HepG2 (cell line): ENCODE measurements around the gene RHBDL1. TPM values are rescaled to one million over a fixed set of nuclear protein-coding genes. Genes with fewer than 3 reads are reported as not detected.

Experiments used
- ATAC-seq: fragments of 200-7000 bp; cut with Tn5 transposase; 3 replicates; pipeline ENCODE4 v1.9.1; 2020; ENCODE audit warnings: mild to moderate bottlenecking, moderate library complexity
- BruUV-seq: library from RNA; stranded (reverse); fragments of 400-500 nt; replicated peaks from 2 replicates; lab custom pipeline; 2021; lab: Mats Ljungman, UMichigan
- CTCF ChIA-PET: fragments of 300-600 bp; formaldehyde crosslinking; extraction: SDS; loops from one replicate; lab custom pipeline; 2021; ENCODE audit warnings: low total read pairs, inconsistent platforms, low intra/inter-chr PET ratio; lab: Yijun Ruan, JAX
- POLR2A ChIA-PET: fragments of 350-600 bp; sonication (Branson Sonifier 250); formaldehyde crosslinking; loops from one replicate; lab custom pipeline; 2020; ENCODE audit warnings: antibody characterized with exemption, inconsistent platforms; lab: Yijun Ruan, JAX
- DNase-seq: peaks from one replicate; pipeline ENCODE4 v3.0.0-alpha.2; 2015; ENCODE audit warnings: low spot score
- FAIRE-seq: peaks from 3 replicates; lab custom pipeline; 2011; peaks lifted over from hg19 to GRCh38; lab: Jason Lieb, UNC
- H2AFZ ChIP-seq: one replicate; pipeline ENCODE4 v1.6.1; 2011; ENCODE audit warnings: low read length, inconsistent platforms
- H3K27ac ChIP-seq: fragments of 300-600 bp; 3 replicates; pipeline ENCODE4 v1.8.0; 2011; ENCODE audit warnings: mixed run types, mild to moderate bottlenecking, mixed read lengths, low read length, inconsistent platforms; ENCODE audit not compliant: insufficient read depth; ENCODE audit errors: extremely low read length
- H3K27me3 ChIP-seq, 2 experiments: fragments of 200-600 bp in 1 of 2; 2 replicates in 1 of 2; 3 replicates in 1 of 2; pipeline versions ENCODE4 v1.6.0 to v1.8.0; 2011; ENCODE audit warnings: low read length in 2 of 2, mild to moderate bottlenecking in 2 of 2, moderate library complexity in 2 of 2, inconsistent platforms in 1 of 2; ENCODE audit not compliant: insufficient read depth in 2 of 2, control insufficient read depth in 1 of 2
- H3K36me3 ChIP-seq, 2 experiments: fragments of 200-600 bp in 1 of 2; replicated peaks in 1 of 2; 2 replicates in 1 of 2; 3 replicates in 1 of 2; pipeline versions ENCODE4 v1.5.1 to v1.8.0; 2011; ENCODE audit warnings: low read length in 2 of 2, inconsistent platforms in 1 of 2; ENCODE audit not compliant: insufficient read depth in 2 of 2, control insufficient read depth in 1 of 2
- H3K4me1 ChIP-seq: 2 replicates; pipeline ENCODE4 v1.5.1; 2012; ENCODE audit warnings: low read length, inconsistent platforms; ENCODE audit not compliant: insufficient read depth
- H3K4me2 ChIP-seq: 2 replicates; pipeline ENCODE4 v1.6.0; 2011; ENCODE audit warnings: low read depth, low read length, inconsistent platforms
- H3K4me3 ChIP-seq, 3 experiments: fragments of 200-600 bp in 1 of 3; sonication (generic), shearing (Covaris generic) in 1 of 3; replicated peaks in 1 of 3; 2 replicates each; pipeline ENCODE4 v1.5.1; 2011 to 2016; ENCODE audit warnings: low read length in 3 of 3, inconsistent platforms in 2 of 3, low read depth in 2 of 3, mild to moderate bottlenecking in 2 of 3, control low read depth in 1 of 3, mixed read lengths in 1 of 3; ENCODE audit not compliant: insufficient read depth in 1 of 3
- H3K79me2 ChIP-seq: one replicate; pipeline ENCODE4 v1.6.1; 2011; ENCODE audit warnings: low read length, inconsistent platforms; ENCODE audit not compliant: insufficient read depth
- H3K9ac ChIP-seq: 2 replicates; pipeline ENCODE4 v1.6.0; 2011; ENCODE audit warnings: mild to moderate bottlenecking, low read depth, low read length, inconsistent platforms; ENCODE audit not compliant: insufficient read depth
- H3K9me3 ChIP-seq: 2 replicates; pipeline ENCODE4 v1.5.1; 2012; ENCODE audit warnings: mild to moderate bottlenecking, low read length
- H4K20me1 ChIP-seq: 2 replicates; pipeline ENCODE4 v1.6.0; 2011; ENCODE audit warnings: inconsistent platforms, mild to moderate bottlenecking, low read length, moderate library complexity; ENCODE audit not compliant: insufficient read depth
- DMAP1 ChIP-seq: IDR thresholded peaks from 2 replicates; pipeline ENCODE4 v1.6.1; 2016
- GATA4 ChIP-seq: sonication (generic); IDR thresholded peaks from 2 replicates; pipeline ENCODE4 v1.6.1; 2016; ENCODE audit warnings: antibody characterized with exemption, low read depth, borderline replicate concordance
- KLF11 ChIP-seq: IDR thresholded peaks from 2 replicates; pipeline ENCODE4 v1.6.1; 2016; ENCODE audit warnings: missing compliant biosample characterization
- KLF9 ChIP-seq: IDR thresholded peaks from 2 replicates; pipeline ENCODE4 v1.6.1; 2016; ENCODE audit warnings: low read depth
- POLR2AphosphoS5 ChIP-seq: IDR thresholded peaks from 2 replicates; pipeline ENCODE4 v1.6.1; 2012; ENCODE audit warnings: low read depth, low read length
- RXRB ChIP-seq: IDR thresholded peaks from 2 replicates; pipeline ENCODE4 v1.6.1; 2016; ENCODE audit warnings: borderline replicate concordance, missing genetic modification reagents, missing compliant biosample characterization
- SIN3A ChIP-seq: IDR thresholded peaks from 2 replicates; pipeline ENCODE4 v1.6.1; 2011; ENCODE audit warnings: low read depth, mild to moderate bottlenecking, control low read depth, low read length, borderline replicate concordance
- SIX4 ChIP-seq: sonication (generic); formaldehyde crosslinking; IDR thresholded peaks from 2 replicates; pipeline ENCODE4 v1.4.0; 2020; ENCODE audit warnings: missing genetic modification reagents
- SMYD3 ChIP-seq: sonication (generic); formaldehyde crosslinking; IDR thresholded peaks from 2 replicates; pipeline ENCODE4 v1.8.1; 2023; ENCODE audit warnings: mild to moderate bottlenecking, missing genetic modification reagents
- THAP11 ChIP-seq: IDR thresholded peaks from 2 replicates; pipeline ENCODE4 v1.6.1; 2016; ENCODE audit warnings: missing biosample characterization, missing genetic modification reagents
- TOPORS ChIP-seq: sonication (generic); formaldehyde crosslinking; IDR thresholded peaks from 2 replicates; pipeline ENCODE4 v1.8.0; 2023; ENCODE audit warnings: mild to moderate bottlenecking, missing genetic modification reagents
- ZNF468 ChIP-seq: sonication (generic); formaldehyde crosslinking; IDR thresholded peaks from 2 replicates; pipeline ENCODE4 v1.8.0; 2022; ENCODE audit warnings: mild to moderate bottlenecking, moderate library complexity, missing genetic modification reagents
- WGBS: methylation state at CpG from one replicate; pipeline ENCODE4 v1.1.6; 2017; ENCODE audit warnings: low lambda C conversion rate; 5-methylcytosine and 5-hydroxymethylcytosine counted together
- in situ Hi-C: cut with HindIII; loops from 2 replicates; pipeline ENCODE4 v1.10.0; 2017; ENCODE audit warnings: low pct_unique_long_range_greater_than_20kb; ENCODE audit not compliant: extremely low pct_ligation_motif_present
- intact Hi-C: fragments of 100-400 bp; cut with micrococcal nuclease; formaldehyde crosslinking; loops from one replicate; pipeline ENCODE4 v1.10.0; 2022; ENCODE audit not compliant: unreplicated experiment
- polyA plus RNA-seq, 8 experiments: library from polyadenylated mRNA; depleted of rRNA in 3 of 8; stranded (reverse) in 7 of 8; unstranded in 1 of 8; fragments of >200 nt; fragmentation: Illumina TruSeq in 4 of 8; extraction: Trizol in 4 of 8; gene quantifications; 2 replicates each; pipeline versions ENCODE4 v1.2.1 to v1.2.3, GENCODE V29; 2011 to 2016; ENCODE audit warnings: low read depth in 4 of 8, missing spikeins in 1 of 8, mixed read lengths in 1 of 8; ENCODE audit not compliant: insufficient read depth in 1 of 8
- total RNA-seq, 5 experiments: library from RNA; depleted of rRNA; stranded (reverse); fragments of >200 nt; fragmentation: Illumina TruSeq; extraction: Trizol; gene quantifications; 2 replicates each; pipeline ENCODE4 v1.2.3, GENCODE V29; 2016; ENCODE audit warnings: low read depth in 1 of 5
- TF ChIP-seq, protein P1 (sequence below): sonication (generic); formaldehyde crosslinking; IDR thresholded peaks from 2 replicates; pipeline ENCODE4 v1.4.0; 2020; ENCODE audit warnings: mild to moderate bottlenecking, missing genetic modification reagents
- TF ChIP-seq, protein P2 (sequence below): sonication (generic); formaldehyde crosslinking; IDR thresholded peaks from 2 replicates; pipeline ENCODE4 v1.8.1; 2023; ENCODE audit warnings: mild to moderate bottlenecking, missing genetic modification reagents

Gene RHBDL1
- total and polyA plus RNA-seq, 2 of the 13 experiments (the other 11 are each of a cell fraction or from before 2014, with no cell fraction given): 1.8 to 3.8 TPM

DNA sequence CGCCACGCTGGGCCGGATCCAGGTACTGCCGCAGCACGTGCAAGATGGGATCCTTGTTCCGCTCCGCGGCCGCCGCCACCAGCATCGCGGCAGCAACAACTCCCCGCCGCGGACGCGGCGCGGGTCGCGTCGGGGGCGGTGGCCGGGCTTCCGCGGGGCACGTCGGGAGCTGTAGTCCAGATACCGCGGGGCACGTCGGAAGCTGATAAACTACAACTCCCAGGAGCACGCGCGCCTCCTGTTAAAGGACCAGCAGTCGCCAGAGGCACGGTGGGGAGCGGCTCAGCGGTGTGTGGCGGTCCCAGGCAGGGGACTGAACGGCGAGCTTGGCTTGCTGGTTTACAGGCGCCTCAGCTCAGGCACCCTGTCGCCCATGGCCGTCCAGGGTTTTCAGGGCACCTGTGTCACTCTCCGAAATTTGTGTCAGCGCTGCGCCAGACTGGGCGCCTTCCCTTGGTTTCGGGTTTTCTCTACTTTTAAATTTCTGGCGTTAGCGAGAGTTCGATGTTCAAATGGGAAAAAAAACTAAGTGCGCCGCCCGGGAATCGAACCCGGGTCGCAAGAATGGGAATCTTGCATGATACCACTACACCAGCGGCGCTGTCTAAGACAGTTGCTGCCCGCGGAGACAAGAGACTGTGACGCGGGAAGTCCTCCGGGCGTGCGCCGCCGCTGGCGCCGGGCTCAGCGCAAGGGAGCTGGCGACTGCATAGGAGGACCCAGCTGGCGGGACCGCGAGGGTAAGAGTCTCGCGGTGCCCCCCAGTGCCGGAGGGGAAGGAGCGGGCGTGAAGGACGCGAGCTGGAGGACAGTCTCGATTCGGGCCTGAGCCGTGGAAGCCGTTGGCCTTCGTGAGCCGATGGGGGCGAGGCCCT, 39.0 kb upstream of the RHBDL1 start, which contains the start of gene METTL26:
Gene METTL26, minus strand, starts transcription at position 100 of the 875 bp plus-strand sequence. Its CDS starts 15 bp downstream, at position 85.
- Histone ChIP-seq H4K20me1 (no peaks in the 10 kb centered on the region), H3K9me3 (no peaks in the 10 kb centered on the region), H3K27ac (peak within 1 kb of the TSS; percentile 88), H3K79me2 (peaks cover 6% of the 10 kb centered on the region), H3K4me2 (peak within 1 kb of the TSS; percentile 99), H3K4me3 (peak within 1 kb of the TSS; percentile 90 to 94 (median 92)), H3K4me1 (peaks cover 37% of the 10 kb centered on the region), H3K36me3 (no peaks in the 10 kb centered on the region; a peak in 1 of 5 replicates), H2AFZ (no peak within 1 kb of the TSS), H3K27me3 (no peaks in the 10 kb centered on the region), H3K9ac (peak within 1 kb of the TSS; percentile 83)
- DNase-seq (peak; percentile 92), FAIRE-seq (peak; percentile 36), ATAC-seq (peak; percentile 80)
- 0% methylated on average over 8 of the region's 91 CpGs for WGBS
- intact Hi-C loops: no loop called here
- no TSS peak for BruUV-seq
- in situ Hi-C loops: no loop called here
- ChIA-PET POLR2A (interaction anchor here (0.8 to 2.1 kb wide), 14 partner anchors 9 to 284 kb away, joined by 3 to 13 read pairs (median 3); partner anchors contain the start of genes AXIN1, RHOT2, STUB1 and WDR24), CTCF (no interaction called here)
- TF ChIP-seq POLR2AphosphoS5 (peak; percentile 79), ZNF468 (CRISPR knock-in tag) (peak; percentile 61; the same call in 1 of the 2 replicates), SIN3A (peak; percentile 90; the same call in 1 of the 2 replicates), THAP11 (CRISPR knock-in tag) (peak; percentile 100), GATA4 (no peak; the same call in 1 of the 2 replicates), KLF9 (CRISPR knock-in tag) (0 out of 2 replicates have a peak, but pooled peaks have one; percentile 18), SIX4 (CRISPR knock-in tag) (no peak), TOPORS (no peak), KLF11 (CRISPR knock-in tag) (no peak), DMAP1 (CRISPR knock-in tag) (peak; percentile 63; the same call in 1 of the 2 replicates), RXRB (CRISPR knock-in tag) (0 out of 2 replicates have a peak, but pooled peaks have one; percentile 28), SMYD3 (CRISPR knock-in tag) (peak; percentile 30; the same call in 1 of the 2 replicates)
- TF ChIP-seq, protein P1, sequence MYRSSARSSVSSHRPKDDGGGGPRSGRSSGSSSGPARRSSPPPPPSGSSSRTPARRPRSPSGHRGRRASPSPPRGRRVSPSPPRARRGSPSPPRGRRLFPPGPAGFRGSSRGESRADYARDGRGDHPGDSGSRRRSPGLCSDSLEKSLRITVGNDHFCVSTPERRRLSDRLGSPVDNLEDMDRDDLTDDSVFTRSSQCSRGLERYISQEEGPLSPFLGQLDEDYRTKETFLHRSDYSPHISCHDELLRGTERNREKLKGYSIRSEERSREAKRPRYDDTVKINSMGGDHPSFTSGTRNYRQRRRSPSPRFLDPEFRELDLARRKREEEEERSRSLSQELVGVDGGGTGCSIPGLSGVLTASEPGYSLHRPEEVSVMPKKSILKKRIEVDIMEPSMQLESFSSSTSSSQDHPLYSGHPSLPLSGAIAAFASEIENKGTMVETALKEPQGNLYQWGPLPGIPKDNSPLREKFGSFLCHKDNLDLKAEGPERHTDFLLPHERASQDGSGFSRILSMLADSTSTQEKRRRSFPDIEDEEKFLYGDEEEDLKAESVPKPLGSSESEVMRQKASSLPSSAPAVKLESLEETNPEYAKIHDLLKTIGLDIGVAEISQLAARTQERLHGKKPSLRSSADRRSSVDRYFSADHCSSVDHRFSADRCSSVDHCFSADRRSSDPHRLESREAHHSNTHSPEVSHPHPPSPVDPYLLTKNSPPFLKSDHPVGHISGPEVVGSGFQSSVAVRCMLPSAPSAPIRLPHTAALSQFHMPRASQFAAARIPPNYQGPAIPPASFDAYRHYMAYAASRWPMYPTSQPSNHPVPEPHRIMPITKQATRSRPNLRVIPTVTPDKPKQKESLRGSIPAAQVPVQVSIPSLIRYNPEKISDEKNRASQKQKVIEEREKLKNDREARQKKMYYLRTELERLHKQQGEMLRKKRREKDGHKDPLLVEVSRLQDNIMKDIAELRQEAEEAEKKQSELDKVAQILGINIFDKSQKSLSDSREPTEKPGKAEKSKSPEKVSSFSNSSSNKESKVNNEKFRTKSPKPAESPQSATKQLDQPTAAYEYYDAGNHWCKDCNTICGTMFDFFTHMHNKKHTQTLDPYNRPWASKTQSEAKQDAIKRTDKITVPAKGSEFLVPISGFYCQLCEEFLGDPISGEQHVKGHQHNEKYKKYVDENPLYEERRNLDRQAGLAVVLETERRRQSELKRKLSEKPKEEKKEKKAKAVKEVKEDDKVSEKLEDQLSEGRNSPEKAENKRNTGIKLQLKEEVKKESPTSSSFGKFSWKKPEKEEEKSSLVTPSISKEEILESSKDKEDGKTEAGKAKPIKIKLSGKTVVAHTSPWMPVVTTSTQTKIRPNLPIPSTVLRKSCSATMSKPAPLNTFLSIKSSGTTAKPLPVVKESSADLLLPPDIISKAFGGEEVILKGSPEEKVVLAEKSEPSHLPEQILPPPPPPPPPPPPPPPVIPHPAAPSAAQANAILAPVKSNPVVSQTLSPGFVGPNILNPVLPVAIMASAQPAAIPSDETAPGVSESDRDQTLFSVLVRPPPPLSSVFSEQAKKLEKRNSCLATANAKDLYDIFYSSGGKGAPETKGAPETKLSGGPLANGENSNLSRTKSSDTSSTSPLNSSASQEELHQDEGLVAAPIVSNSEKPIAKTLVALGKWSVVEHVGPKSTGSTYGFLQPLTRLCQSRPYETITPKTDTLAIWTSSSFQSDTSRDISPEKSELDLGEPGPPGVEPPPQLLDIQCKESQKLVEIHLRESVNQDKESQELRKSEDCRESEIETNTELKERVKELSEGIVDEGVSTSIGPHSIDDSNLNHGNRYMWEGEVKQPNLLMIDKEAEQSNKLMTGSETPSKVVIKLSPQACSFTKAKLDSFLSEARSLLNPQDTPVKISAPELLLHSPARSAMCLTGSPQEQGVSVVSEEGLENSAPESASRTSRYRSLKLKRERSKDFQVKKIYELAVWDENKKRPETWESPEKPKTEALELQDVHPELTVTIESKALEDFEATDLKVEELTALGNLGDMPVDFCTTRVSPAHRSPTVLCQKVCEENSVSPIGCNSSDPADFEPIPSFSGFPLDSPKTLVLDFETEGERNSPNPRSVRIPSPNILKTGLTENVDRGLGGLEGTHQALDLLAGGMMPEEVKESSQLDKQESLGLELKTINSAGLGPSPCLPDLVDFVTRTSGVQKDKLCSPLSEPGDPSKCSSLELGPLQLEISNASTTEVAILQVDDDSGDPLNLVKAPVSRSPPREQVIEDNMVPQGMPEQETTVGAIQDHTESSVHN (CRISPR knock-in tag): no peak; the same call in 1 of the 2 replicates
- TF ChIP-seq, protein P2, sequence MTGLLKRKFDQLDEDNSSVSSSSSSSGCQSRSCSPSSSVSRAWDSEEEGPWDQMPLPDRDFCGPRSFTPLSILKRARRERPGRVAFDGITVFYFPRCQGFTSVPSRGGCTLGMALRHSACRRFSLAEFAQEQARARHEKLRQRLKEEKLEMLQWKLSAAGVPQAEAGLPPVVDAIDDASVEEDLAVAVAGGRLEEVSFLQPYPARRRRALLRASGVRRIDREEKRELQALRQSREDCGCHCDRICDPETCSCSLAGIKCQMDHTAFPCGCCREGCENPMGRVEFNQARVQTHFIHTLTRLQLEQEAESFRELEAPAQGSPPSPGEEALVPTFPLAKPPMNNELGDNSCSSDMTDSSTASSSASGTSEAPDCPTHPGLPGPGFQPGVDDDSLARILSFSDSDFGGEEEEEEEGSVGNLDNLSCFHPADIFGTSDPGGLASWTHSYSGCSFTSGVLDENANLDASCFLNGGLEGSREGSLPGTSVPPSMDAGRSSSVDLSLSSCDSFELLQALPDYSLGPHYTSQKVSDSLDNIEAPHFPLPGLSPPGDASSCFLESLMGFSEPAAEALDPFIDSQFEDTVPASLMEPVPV (CRISPR knock-in tag): peak; percentile 32; the same call in 1 of the 2 replicates
